ENCODE results near the gene ASTE1.
"Not testable (repeated sequence)": the region's sequence is repeated elsewhere in the genome, so short reads cannot be mapped to it uniquely, and the experiment has no call there.

The ASTE1 gene

GRCh38 chr3:131008326-131008725 is 18.3 kb downstream of the ASTE1 start:
- DNase-seq: no peak

- DNase-seq: no peak
These were observed 18.8 kb downstream of the ASTE1 start for GRCh38 chr3:131007782-131008181.

- no peak for DNase-seq
These were observed 19.4 kb downstream of the ASTE1 start for GRCh38 chr3:131007256-131007655.

DNA sequence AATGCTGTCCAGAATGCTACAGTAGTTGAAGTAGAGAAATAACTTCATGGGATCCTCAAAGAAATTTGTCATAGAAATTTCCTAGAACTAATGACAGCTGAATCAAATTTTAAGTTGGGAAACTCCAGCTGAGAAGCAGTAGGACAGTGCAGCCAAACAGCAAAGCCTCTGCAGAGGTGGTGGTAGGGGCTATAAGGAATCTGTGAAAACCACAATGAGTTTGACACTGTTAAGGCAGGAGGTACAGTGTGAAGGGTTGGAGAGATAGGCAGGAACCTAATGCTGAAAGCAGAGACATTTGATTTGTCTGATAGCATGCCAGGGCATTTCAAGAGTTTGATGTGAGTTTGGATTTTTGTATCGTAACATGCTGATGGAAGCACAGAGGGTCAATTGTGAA is 22.0 kb downstream of the ASTE1 start:
- no peak for DNase-seq

GRCh38 chr3:131001071-131001470 is 25.6 kb downstream of the ASTE1 start:
- DNase-seq: no peak

GRCh38 chr3:130997289-130997688 is 29.3 kb downstream of the ASTE1 start:
- no peak for DNase-seq

DNA sequence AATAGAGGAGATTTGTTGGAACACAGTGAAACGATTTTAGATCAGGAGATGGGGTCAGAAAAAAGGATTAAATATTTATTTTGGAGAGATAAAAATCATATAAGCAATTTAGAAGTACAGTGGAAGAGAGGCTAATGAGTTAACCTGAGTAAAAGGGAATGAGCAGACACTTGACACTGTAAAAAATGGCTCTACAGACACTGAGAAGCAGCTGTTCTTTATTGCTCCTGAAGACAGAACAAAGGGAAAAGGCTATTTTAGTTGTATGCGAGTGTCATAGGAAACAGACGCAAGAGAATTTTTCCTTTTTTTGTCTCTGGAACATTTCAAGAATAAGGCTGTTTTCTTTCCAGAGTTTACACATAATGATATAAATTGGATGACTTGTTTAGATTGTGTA is 34.3 kb downstream of the ASTE1 start:
- peak; percentile 43 for DNase-seq

GRCh38 chr3:130991126-130991525 is 35.5 kb downstream of the ASTE1 start:
- no peak for DNase-seq

GRCh38 chr3:130990282-130990681 is 36.3 kb downstream of the ASTE1 start:
- no peak for DNase-seq

DNA sequence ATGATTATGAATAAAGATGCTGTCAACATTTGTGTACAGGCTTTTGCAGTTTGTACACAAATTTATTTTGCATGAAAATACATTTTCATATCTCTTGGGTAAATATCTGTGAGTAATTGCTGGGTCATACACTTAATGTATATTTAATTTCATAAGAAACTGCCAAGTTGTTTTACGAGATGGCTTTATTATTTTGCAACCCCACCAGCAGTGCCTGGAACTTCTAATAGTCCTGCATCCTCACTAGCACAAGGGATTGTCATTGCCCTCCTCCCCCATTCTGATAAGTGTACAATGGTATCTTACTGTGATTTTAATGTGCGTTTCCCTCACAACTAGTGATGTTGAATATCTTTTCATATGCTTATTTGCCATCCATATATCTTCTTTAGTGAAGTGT is 45.2 kb downstream of the ASTE1 start:
- no peak for DNase-seq

- DNase-seq: no peak
These were observed 47.5 kb downstream of the ASTE1 start for GRCh38 chr3:130979117-130979516.

DNA sequence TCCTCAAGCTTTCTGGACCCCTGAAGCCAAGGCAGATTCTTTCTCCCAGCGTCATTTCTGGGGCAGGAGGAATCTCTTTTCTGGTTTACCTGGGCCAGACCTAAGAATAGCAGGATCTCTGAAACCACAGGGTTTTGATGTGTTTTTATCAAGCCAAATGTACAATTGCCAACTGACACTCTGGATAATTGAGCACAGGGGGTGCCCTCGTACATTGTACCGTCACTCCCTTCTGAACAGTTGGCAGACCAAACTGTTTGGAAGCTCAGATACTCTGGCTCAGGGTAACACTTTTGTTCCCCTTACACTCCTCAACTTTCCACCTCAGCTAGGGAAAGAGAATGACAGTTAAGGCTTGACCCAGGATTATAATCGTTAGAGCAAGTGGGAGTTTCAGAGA is 49.9 kb downstream of the ASTE1 start:
- no peak for DNase-seq

DNA sequence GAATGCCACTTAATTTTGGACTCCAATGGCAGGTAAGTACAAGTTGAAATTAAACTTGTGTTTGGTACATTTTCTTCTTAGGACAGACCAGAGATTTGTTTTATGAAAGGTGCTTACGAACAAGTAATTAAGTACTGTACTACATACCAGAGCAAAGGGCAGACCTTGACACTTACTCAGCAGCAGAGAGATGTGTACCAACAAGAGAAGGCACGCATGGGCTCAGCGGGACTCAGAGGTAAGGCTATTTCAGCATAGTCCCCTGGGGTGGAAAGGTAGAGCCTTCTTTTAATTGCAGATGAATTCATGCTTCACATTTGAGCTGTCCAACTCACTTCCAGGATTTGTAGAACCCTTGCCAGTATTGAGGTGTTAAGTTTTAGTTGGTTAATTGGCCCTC is 51.4 kb downstream of the ASTE1 start:
- no peak for DNase-seq

- DNase-seq: no peak
These were observed 52.4 kb downstream of the ASTE1 start for GRCh38 chr3:130974201-130974600.

GRCh38 chr3:130973406-130973805 is 53.2 kb downstream of the ASTE1 start:
- DNase-seq: no peak

- DNase-seq: not testable (repeated sequence)
These were observed 54.0 kb downstream of the ASTE1 start for GRCh38 chr3:130972592-130972991.

GRCh38 chr3:130971208-130971607 is 55.4 kb downstream of the ASTE1 start:
- DNase-seq: no peak

DNA sequence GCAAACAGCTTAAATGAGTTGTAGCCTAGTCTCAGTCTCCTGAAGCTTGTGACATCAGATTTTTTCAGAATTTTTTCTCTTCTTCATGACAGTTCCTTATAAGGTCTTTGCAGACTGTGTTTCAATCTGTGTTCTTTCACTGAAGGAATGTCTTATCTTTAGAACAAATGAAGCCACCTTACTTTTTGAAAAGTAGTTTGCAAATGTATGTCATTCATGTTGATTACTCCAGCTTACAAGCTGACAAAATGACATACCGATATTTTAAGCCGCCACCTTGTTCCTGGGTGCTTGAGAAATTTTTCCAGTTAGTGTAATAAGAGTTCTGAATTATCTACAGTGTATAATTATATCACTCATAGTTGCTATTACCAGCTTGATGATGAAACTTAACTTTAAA is 57.0 kb downstream of the ASTE1 start:
- DNase-seq: no peak

DNA sequence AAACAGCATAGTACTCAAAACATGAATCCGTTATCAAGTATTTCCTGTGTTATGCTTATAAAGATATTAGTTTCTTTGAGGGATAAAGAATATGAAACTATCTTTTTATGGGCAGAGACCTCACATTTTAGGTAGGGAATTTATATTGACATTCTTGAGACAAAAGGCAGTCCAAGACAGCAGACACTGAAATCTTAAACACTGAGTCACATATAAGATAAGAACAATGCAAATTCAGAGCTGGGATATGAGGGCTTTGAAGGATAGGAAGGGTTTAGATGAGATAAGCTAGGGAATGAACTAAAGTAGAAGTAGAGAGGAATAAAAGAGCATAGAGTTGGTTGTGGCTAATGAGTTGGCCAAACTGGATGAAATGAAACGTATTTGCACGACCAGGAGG is 58.4 kb downstream of the ASTE1 start:
- no peak for DNase-seq

DNA sequence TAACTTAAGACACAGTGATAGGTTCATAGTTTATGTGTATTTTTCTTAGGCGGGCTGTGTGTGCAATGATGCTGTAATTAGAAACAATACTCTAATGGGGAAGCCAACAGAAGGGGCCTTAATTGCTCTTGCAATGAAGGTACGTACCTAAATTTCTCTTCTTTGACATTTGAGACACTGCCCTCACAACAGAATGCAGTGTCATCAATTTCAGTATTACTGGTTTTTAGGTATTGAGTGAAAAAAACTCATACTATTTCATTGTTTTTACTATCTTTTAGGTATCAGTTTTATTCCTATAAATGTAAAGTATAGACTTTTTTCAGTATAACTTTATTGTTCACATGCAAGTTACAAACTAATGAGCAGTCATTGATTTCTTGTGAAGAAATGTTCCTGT is 59.3 kb downstream of the ASTE1 start:
- DNase-seq: no peak

DNA sequence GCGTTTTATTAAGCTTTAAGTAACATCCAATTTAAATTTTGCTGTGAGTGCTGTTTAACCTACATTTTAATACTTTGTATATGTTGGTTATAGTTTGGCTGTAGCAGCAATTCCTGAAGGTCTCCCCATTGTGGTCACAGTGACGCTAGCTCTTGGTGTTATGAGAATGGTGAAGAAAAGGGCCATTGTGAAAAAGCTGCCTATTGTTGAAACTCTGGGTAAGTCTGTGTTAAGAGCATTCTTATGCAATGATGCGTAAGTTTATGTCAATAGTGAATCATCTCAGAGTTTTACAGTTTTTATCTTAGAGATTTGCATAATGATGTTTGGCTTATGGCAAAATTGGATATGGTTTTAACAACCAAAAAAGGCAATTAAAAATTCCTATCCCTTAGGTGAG is 62.7 kb downstream of the ASTE1 start:
- no peak for DNase-seq
